H4 (cell line): Measurements from ENCODE around the gene PFKL. TPM values are rescaled to one million over a fixed set of nuclear protein-coding genes. Genes with fewer than 3 reads are reported as not detected.
"Not testable (repeated sequence)": the region's sequence is repeated elsewhere in the genome, so short reads cannot be mapped to it uniquely, and the experiment has no call there.

Source experiments
- DNase-seq: peaks from one replicate; pipeline ENCODE4 v3.0.0-alpha.2; 2015; ENCODE audit warnings: low spot score
- total RNA-seq: library from RNA; depleted of rRNA; stranded (reverse); fragments of >200 nt; shearing (Covaris generic); gene quantifications from 2 replicates; pipeline ENCODE4 v1.2.3, GENCODE V29; 2014

Gene PFKL
- total RNA-seq, 1 experiment from 2014 or later = 51.0 TPM

DNA sequence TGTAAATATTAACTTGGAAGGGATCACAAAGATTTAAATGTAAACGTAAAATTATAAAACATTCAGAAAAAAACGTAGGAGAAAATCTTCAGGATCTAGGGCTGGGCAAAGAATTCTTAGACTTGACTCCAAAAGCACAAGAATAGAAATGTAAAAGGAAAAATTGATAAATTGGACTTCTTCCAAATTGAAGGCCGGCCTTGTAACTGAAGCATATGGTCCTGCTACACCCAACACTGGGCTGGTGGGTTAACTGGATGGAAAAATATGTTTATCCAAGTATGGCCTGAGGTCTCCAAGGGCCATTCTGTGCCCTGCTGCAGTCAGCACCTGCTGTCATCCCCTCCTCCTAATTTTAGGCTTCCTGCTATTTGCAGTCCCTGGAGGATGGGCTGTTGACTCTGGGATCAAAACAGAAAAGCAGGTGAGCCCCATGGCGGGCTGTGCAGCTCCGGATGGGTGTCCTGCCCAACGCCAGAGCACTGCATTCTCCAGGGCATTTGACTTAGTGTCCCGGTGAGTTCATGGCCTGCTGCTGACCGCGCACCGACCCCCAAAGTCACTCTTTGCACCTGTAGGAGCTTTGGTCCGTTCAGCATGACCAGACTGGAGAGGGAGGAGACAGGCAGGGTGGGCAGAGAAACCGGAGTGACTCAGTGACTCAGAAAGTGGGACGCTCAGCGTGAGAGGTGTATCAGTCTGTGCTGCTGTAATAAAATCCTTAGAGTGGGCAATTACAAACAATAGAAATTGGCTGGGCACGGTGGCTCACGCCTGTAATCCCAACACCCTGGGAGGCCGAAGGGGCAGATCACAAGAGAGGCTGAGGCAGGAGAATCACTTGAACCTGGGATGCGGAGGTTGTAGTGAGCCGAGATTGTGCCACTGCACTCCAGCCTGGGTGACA is 20.2 kb upstream of the PFKL start:
- DNase-seq = no peak

DNA sequence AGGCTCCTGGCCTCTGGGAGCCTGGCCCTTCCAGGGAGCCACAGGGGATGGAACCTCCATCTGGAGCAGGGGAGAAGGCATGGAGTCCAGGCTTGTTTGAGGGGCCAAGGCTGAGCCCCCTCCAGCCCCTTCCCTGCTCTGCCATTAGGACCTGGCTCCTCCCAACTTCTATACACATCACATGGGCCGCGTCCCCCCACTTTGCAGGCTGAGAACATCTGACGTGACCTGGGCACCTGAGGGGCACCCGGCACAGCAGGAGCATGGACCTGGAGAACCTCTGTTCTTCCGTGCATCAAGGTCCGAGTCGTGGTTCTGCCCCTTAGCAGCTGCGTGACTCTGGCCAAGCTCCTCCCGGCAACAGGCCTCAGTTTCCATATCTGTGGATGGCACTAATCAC is 18.1 kb upstream of the PFKL start:
- no peak for DNase-seq

DNA sequence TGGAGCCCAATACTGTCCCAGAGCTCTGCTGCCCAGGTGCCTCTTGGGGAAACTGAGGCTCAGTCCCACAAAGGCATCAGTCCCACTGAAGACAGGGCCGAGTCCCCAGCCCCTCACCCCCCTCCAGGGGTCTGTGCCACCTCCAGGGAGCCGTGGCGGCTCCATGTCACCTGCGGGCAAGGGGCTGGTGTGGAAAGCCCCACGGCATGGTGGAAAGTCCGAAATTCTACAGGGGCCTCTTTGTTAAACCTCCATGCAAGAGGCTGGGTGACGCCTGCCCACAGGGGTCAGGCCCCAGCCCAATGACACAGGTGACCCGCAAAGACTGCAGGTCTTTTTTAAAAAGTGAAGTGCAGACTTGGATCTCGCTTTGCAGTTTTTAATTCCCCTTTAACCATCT is 17.5 kb upstream of the PFKL start:
- DNase-seq = no peak

DNA sequence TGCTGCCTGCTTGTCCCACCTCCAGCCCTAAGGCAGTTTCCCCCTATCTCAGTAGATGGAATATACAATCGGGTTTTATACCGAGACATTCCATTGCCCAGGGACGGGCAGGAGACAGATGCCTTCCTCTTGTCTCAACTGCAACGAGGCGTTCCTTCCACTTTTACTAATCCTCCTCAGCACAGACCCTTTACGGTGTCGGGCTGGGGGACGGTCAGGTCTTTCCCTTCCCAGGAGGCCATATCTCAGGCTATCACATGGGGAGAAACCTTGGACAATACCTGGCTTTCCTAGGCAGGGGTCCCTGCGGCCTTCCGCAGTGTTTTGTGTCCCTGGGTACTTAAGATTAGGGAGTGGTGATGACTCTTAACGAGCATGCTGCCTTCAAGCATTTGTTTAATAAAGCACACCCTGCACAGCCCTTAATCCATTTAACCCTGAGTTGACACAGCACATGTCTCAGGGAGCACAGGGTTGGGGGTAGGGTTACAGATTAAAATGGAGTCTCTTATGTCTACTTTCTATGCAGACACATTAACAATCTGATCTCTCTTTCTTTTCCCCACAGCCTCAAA is 16.6 kb upstream of the PFKL start:
- DNase-seq = not testable (repeated sequence)

DNA sequence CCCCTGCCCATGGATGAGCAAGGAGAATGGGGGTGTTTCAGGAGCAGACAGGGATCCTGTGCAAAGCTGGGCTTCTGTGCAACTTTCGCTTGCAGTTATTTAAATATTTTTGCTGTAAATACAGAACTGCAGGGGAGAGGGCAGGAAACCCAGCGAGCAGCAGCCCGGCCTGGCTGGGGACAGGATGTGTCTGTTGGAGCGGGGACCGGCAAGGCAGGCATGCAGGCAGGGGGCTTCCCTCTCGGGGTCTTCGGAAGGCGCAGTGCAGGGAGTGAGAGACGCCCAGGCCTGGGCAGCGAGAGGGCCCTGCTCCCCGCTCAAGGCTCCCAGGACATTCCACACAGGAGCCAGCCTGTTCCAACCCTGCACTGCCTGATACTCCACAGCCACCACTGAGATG is 15.9 kb upstream of the PFKL start:
- DNase-seq = no peak

DNA sequence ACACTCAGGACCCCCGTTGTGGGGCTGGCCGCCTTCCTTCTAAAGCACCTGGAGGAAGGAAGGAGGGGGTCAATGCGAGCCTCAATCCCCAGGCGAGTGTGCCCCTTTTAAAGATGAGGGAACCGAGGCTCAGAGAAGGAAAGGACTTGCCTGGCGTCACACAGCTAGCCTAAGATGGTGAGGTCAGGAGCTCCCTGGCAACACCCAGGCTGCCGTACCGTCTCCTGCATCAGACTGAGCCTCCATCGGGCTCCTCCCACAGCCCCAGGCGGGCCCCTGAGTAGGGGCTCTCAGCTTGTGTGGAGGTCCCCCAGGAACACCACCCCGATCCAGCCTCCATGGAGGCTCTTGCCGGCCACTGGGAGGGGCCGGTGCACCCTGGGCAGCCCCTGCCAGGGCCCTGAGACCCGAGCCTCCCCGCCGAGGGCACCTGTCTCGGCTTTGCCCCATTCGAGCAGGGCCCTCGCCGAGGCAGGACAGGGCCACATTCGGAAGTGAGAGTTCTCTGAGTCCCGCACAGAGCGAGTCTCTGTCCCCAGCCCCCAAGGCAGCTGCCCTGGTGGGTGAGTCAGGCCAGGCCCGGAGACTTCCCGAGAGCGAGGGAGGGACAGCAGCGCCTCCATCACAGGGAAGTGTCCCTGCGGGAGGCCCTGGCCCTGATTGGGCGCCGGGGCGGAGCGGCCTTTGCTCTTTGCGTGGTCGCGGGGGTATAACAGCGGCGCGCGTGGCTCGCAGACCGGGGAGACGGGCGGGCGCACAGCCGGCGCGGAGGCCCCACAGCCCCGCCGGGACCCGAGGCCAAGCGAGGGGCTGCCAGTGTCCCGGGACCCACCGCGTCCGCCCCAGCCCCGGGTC is 14.5 kb upstream of the PFKL start, which contains the start of gene AIRE:
Gene AIRE (plus strand): TSS at position 739 of the 855 bp plus-strand sequence. CDS start 131 bp downstream, outside the sequence.
- DNase-seq = no peak

DNA sequence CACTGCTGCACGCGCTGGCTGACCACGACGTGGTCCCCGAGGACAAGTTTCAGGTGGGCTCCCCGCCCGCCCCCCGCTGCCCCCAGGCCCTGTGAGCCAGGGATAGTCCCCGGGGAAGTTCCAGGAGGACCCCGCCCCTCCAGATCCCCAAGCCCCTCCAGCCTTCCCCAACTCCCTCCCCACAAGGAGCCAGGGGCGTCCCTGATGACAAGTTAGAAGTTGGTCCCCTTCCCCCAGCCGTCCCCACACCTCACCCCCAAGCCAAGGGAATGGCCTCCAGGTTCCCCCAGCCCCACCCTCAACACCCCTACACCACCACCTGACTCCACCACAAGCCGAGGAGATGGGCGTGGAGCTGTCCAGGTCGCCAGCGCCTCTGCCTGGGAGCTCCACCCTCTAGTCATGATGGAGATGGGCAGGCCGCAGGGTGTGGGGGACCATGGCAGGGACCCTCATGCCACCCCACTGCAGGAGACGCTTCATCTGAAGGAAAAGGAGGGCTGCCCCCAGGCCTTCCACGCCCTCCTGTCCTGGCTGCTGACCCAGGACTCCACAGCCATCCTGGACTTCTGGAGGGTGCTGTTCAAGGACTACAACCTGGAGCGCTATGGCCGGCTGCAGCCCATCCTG is 13.7 kb upstream of the PFKL start:
- no peak for DNase-seq

DNA sequence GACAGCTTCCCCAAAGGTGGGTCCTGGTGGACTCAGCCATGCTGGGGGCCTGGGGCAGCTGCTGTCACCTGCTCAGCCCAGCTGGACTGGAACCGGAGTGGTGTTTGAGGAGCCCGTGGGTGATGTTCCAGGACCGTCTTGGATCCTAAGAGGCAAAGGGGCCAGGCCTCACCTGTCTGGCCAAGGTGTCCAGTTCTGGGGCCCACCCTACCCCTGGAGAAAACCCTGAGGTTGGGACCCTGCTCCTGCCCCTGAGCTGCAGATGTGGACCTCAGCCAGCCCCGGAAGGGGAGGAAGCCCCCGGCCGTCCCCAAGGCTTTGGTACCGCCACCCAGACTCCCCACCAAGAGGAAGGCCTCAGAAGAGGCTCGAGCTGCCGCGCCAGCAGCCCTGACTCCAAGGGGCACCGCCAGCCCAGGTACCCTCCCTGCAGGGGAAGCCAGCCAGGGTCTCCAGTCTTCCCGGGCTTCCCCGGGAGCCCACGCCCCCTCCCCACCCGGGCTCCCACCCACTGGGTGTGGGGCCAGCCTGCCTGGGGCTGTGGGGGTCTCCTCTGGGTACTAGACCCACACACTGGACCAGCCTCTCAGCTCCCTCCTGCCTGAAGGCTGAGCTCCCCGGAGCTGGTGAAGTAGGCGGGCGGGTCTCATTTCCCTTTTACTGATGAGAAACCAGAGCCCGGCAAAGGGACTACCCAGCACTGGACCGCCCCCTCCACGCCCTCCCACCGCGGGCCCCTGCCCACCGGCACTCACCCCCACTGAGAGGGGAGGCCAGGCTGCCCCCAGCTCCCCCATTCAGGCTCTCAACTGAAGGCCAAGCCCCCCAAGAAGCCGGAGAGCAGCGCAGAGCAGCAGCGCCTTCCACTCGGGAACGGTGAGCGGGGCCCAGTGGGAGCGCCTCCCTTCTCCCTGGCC is 12.9 kb upstream of the PFKL start:
- no peak for DNase-seq

DNA sequence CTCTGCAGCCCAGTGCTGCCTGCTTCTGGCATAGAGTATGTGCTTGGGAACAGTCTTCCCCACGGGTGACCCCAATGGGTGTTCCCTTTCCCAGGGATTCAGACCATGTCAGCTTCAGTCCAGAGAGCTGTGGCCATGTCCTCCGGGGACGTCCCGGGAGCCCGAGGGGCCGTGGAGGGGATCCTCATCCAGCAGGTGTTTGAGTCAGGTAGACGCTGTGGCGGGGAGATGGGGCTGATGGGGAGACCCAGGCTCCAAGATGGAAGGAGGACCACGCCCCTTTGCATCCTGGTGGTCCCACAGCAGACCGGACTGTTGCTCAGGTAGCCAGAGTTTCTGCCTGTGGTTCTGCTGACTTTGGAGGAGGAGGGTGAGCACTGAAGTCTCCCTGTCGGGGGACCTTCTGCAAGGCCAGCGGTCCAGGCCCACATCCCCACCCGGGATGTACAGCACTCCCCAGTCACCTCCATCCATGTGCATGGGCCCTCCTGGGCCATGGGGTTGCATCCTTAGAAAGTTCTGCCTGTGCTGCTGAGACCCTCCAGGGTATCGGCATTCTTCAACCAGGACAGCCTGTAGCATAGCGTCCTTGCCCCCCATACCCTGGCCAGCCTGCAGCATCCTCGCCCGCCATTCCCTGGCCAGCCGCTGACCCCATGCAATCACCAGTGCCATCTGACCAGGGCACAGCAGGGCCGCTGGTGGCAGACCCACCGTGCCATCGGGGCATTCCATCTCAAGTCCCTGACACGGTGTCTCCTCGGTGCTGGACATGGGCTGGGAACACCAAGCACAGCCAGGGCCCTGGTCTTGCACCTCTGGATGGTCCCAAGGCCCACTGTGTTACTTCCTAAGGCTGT is 11.4 kb upstream of the PFKL start:
- no peak for DNase-seq

DNA sequence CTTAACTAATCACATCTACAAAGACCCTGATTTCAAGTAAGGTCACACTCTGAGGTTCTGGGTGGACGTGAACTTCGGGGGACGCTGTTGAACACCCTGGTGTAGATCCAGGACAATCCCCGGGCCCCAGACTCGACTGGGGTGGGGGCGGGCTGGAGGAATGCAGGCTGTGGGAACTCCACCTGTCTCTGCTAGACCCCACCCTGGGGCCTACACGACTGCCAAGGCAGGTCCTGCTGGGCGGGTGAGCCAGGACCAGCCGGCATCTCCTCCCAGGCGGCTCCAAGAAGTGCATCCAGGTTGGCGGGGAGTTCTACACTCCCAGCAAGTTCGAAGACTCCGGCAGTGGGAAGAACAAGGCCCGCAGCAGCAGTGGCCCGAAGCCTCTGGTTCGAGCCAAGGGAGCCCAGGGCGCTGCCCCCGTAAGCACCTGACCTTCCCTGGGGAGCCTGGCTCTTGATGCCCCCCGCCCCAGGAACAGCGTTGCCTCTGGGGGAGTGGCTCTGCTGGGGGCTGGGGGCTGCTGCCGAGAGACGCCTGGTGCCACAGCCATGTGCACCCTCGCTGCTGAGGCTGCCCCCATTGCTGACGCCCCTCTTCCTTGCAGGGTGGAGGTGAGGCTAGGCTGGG is 10.4 kb upstream of the PFKL start:
- no peak for DNase-seq

DNA sequence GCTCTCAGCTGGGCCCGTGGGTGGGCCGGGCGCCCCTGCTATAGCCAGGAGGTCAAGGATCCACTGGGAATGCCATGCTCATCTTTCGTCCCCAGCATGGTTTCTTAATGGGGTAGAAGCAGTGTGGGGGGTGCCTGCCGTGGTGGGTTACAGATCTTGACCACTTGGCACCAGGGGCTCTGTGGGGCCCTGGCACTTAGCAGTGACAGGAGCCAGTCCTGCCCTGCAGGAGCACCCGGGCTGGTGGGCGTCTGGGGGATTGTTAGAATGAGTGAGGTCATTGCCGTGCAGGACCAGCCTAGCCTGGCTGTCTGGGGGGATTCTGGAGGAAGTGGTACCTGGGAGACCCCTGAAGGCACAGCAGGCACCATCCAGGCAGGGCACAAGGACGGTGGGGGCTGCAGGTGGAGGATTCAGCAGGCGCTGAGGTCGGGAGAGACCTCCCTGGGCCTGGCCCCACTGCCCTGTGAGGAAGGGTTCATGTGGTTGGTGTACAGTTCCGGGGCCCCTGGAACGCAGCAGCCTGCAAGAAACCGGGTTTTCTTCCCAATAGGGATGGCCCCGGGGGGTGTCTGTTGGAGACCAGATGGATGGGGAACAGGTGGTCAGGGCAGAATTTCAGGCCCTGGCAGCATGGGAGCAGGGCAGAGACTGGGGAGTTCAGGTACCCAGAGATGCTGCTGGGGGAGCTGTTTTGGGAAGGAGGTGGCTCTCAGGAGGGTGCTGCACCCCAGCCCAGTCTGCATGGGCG is 9.4 kb upstream of the PFKL start:
- DNase-seq = no peak

DNA sequence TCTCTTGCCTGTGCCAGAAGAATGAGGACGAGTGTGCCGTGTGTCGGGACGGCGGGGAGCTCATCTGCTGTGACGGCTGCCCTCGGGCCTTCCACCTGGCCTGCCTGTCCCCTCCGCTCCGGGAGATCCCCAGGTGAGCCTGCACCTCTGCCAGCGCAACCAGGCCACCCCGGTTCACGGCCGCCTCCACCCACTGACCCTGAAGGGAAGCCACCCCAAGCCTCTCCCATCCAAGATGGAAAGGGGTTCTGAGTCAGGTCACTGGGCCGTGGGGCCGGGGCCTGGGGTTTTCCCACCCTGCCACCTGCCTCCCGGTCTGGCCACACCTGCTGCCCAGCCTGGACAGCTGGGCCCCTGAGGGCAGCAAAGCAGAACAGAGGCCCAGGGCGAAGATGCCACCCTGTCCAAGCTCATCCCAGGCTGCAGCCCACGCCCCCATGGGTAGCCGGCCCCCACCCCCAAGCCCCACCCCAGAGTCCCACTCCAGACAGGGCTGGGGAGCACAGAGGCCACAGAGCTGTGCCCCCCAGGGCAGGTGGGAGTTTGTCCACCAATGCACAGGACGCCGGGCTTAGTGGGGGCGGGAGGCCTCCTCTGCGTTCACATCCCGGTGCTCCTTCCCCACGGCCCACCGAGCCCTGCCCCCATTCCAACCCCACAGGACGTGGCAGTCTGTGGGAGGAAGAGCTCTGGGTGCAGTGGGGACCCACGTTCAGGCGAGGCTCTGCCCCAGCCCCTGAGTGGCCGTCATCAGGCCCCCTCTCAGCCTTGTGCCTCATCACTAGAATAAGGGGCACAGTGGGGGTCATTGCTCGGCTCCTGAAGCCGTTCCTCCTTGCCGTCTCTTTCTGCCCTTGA is 8.5 kb upstream of the PFKL start:
- DNase-seq = no peak

DNA sequence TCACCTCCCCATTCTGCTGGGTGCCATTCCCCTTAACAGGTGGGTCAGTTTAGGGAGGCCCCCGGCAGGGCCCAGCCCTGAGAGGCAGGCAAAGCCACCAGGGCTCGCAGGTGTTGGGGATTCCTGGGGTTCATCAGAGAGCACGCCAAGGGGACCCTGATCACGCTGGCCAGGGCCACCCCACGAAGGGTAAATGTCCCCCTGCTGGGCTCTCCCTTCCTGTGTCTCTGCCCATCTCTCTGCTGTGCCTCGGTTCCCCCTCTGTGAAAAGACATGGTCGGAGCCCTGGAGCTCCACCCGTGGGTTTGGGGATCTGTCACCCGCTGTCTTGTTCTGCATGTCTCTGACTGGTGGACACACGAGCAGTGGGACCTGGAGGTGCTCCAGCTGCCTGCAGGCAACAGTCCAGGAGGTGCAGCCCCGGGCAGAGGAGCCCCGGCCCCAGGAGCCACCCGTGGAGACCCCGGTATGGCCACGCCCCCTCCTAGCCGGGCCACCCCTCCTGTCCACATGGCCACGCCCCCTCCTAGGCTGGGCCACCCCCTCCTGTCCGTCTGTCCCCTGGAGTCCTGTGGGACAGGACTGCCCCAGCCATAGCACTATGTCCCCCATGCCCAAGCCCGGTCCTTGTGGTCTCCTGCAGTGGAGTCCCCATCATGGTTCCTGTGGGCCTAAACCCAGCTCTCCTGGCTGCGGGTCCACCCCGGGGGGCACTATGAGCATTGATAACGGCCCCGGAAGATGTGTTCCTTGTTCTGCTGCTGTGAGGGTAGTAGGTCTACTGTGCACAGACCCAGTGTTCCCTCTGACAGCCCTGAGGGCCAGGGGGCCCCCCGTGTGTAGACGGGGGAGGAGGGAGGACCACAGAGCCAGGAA is 7.7 kb upstream of the PFKL start:
- DNase-seq = no peak

DNA sequence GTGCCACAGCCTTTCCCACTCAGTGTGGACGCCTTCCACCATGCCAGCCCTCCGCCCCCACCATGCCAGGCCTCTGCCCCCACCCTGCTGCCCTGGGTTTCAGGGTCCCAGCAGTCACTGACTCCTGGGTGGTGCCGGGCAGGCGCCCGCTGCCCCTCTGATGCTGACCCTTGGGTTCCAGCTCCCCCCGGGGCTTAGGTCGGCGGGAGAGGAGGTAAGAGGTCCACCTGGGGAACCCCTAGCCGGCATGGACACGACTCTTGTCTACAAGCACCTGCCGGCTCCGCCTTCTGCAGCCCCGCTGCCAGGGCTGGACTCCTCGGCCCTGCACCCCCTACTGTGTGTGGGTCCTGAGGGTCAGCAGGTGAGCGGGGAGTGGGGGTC is 7.0 kb upstream of the PFKL start:
- no peak for DNase-seq

DNA sequence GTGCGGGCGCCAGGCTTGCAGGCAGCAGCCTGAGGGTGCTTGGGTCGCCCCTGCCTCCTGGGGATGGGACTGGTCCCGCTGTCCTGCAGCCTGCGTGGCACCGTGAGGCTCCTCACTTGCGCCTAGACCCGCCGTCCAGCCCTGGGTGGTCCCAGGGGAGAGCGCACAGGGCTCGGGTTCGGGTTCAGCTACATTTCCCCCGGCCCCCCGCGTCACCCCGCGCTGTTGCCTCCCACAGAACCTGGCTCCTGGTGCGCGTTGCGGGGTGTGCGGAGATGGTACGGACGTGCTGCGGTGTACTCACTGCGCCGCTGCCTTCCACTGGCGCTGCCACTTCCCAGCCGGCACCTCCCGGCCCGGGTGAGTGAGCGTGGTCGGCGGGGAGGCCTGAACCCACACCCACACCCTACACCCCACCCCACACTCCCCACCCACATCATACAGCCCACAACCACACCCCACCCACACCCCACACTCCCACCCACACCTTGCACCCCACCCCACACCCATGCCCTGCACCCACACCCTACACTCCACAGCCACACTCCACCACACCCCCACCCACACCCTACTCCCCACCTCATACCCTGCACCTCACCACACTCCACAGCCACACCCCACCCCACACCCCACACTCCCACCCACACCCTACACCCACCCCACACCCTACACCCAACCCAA is 6.2 kb upstream of the PFKL start:
- DNase-seq = no peak
